HG02840 (cell line): ENCODE measurements around the gene C11orf24.
A peak's percentile ranks its signal among the peaks of the same experiment; 100 is the strongest.

Experiments used
- ATAC-seq: cut with Tn5 transposase; IDR thresholded peaks from one replicate; pipeline ENCODE4 v1.9.1; 2021; ENCODE audit warnings: mild to moderate bottlenecking, moderate library complexity, moderate number of reproducible peaks; ENCODE audit not compliant: unreplicated experiment, low FRiP score

Gene C11orf24

DNA sequence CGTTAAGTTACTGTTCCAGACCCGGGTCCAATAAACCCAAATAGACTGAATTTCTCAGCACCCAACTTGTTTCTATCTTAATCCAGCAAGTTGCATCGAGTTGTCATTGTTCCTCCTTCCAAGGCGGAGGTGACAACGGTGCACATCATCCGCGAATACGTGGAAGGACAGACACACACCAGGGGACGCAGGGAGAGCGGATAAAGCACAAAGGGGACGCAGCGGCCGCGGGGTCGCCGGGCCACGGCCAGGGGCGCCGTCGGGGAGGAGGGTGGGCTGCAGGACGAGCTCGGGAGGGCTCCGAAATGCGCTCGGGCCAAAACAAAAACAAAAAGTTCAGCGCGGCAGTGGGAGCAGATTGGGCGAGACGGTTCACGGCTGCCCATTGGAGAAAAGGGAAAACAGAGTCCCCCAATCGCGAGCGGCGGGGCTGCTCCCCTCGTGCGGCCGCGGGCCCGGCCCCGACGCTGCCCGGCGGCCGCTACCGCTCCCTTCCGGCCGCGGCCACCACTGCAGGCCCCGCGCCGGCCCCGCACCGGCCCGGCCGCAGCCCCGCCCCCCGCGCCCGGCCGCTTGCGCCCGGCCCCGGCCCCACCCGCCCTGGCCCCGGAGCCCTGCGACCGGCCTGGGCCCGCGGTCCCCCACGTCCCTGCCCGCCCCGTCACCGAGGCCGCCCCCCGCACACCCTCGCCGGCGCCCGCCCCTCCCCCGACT is 59.2 kb downstream of the C11orf24 start:
- ATAC-seq: peak; percentile 40

DNA sequence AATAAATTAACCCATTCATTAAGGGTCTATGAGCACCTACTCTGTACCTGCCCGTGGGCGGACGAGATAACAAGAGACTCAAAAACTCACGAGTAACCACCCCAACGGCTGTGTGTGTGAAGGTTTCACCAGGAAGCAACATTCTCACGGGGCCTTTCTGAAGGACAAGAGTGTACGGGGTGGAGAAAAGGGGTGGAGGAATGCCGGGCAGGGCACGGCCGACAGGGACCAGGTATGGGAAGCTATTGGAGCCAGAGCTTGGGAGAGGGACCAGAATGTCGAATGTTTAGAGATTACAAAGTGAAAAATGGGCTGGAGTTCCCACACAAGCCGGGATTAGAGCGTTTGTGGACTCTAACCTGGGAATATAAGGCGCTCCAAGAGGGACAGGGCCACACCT is 60.2 kb downstream of the C11orf24 start:
- ATAC-seq: no peak
